ENCODE measurements around the gene HIVEP3.

- TF ChIP-seq, protein P1, sequence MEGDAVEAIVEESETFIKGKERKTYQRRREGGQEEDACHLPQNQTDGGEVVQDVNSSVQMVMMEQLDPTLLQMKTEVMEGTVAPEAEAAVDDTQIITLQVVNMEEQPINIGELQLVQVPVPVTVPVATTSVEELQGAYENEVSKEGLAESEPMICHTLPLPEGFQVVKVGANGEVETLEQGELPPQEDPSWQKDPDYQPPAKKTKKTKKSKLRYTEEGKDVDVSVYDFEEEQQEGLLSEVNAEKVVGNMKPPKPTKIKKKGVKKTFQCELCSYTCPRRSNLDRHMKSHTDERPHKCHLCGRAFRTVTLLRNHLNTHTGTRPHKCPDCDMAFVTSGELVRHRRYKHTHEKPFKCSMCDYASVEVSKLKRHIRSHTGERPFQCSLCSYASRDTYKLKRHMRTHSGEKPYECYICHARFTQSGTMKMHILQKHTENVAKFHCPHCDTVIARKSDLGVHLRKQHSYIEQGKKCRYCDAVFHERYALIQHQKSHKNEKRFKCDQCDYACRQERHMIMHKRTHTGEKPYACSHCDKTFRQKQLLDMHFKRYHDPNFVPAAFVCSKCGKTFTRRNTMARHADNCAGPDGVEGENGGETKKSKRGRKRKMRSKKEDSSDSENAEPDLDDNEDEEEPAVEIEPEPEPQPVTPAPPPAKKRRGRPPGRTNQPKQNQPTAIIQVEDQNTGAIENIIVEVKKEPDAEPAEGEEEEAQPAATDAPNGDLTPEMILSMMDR (IDR thresholded peaks at IDR 0.05; ENCODE audit: poor library complexity) = no peak
- no peak for TF ChIP-seq EZH2phosphoT487 (IDR thresholded peaks at IDR 0.05; ENCODE audit: low read depth, severe bottlenecking, unreplicated experiment)
Observed at GRCh38 chr1:41713557-41714327, 205.0 kb downstream of the HIVEP3 start.
